Suprapubic skin (tissue), 3 donors: Measurements from ENCODE around the gene NUDT3.

Experiments used
- POLR2A ChIP-seq, 2 donors: fragments of 450-650 bp; IDR thresholded peaks; one replicate each; pipeline ENCODE4 v1.6.1; 2017; ENCODE audit warnings: antibody characterized with exemption in 2 of 2, mild to moderate bottlenecking in 2 of 2, moderate library complexity in 2 of 2
- TF ChIP-seq, protein P1 (sequence below), 2 donors: fragments of 200-600 bp in 1 of 2; fragments of 450-650 bp in 1 of 2; sonication (generic) in 1 of 2; IDR thresholded peaks; one replicate each; pipeline ENCODE4 v1.5.1; 2016 to 2019; ENCODE audit warnings: antibody characterized with exemption in 2 of 2, mild to moderate bottlenecking in 1 of 2, moderate library complexity in 1 of 2

GRCh38 chr6:34235307-34236130, 156.9 kb downstream of the NUDT3 start:
- TF ChIP-seq, protein P1, sequence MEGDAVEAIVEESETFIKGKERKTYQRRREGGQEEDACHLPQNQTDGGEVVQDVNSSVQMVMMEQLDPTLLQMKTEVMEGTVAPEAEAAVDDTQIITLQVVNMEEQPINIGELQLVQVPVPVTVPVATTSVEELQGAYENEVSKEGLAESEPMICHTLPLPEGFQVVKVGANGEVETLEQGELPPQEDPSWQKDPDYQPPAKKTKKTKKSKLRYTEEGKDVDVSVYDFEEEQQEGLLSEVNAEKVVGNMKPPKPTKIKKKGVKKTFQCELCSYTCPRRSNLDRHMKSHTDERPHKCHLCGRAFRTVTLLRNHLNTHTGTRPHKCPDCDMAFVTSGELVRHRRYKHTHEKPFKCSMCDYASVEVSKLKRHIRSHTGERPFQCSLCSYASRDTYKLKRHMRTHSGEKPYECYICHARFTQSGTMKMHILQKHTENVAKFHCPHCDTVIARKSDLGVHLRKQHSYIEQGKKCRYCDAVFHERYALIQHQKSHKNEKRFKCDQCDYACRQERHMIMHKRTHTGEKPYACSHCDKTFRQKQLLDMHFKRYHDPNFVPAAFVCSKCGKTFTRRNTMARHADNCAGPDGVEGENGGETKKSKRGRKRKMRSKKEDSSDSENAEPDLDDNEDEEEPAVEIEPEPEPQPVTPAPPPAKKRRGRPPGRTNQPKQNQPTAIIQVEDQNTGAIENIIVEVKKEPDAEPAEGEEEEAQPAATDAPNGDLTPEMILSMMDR (IDR thresholded peaks at IDR 0.05): no peak
- TF ChIP-seq POLR2A (IDR thresholded peaks at IDR 0.05): peak in 1 of 2 donors; percentile 34
